ENCODE results near the gene ACCS. TPM values are rescaled to one million over a fixed set of nuclear protein-coding genes. Genes with fewer than 3 reads are reported as not detected.

Gene ACCS
- total RNA-seq, 1 donor from 2014 or later, result 3.8 TPM

DNA sequence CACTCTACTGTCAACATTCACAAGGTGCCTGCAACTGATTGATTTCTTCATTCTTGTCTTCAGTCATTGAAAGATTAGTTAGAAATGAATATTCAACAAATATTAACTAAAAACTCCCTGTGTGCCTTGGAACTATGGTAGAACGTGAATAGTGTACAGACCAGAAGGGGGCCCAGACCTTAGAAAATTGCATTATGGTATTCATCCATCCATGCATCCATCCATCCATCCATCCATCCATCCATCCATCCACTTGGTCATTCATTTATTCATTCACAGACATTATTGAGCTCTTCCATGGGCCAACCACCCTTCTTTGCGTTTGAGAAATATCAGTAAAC lies 28.4 kb upstream of the ACCS start:
- TF ChIP-seq CTCF (conservative IDR thresholded peaks at IDR 0.05; ENCODE audit: low read depth, low read length), result no peak
- no peak overlapping the region for H3K4me3 ChIP-seq (ENCODE audit: low read depth, low read length)
- no peak for DNase-seq (ENCODE audit: low read depth)

DNA sequence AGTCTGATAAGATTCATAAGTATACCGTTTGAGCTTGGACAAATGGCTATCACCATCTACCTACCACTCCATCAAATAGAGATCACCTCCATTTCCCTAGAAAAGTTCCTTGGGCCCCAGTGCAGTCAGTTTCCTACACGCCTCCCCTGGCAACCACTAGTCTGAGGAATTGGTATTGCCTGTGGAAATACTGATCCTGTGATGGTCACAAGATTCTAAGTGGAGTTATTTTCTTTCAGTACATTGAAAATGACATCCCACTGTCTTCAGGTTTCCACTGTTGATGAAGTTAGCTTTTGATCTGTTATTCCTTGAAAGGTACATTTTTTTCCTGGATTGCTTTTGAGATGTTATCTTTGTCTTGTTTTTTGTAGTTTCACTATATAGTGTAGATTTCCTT lies 22.9 kb upstream of the ACCS start:
- no peak overlapping the region for H3K4me3 ChIP-seq (ENCODE audit: low read depth, low read length)

GRCh38 chr11:44046182-44046581 lies 19.9 kb upstream of the ACCS start:
- TF ChIP-seq CTCF (conservative IDR thresholded peaks at IDR 0.05; ENCODE audit: low read depth, low read length), result no peak
- no peak for DNase-seq (ENCODE audit: low read depth)
- H3K4me3 ChIP-seq (ENCODE audit: low read depth, low read length), result no peak overlapping the region

More for the DNA sequence above, 22.9 kb upstream of the ACCS start:
- DNase-seq (ENCODE audit: low read depth), result no peak
- TF ChIP-seq CTCF (conservative IDR thresholded peaks at IDR 0.05; ENCODE audit: low read depth, low read length), result no peak

- no peak for DNase-seq (ENCODE audit: low read depth)
- no peak for TF ChIP-seq CTCF (conservative IDR thresholded peaks at IDR 0.05; ENCODE audit: low read depth, low read length)
- H3K4me3 ChIP-seq (ENCODE audit: low read depth, low read length), result no peak overlapping the region
Measured at GRCh38 chr11:44047298-44047697, 18.8 kb upstream of the ACCS start.

DNA sequence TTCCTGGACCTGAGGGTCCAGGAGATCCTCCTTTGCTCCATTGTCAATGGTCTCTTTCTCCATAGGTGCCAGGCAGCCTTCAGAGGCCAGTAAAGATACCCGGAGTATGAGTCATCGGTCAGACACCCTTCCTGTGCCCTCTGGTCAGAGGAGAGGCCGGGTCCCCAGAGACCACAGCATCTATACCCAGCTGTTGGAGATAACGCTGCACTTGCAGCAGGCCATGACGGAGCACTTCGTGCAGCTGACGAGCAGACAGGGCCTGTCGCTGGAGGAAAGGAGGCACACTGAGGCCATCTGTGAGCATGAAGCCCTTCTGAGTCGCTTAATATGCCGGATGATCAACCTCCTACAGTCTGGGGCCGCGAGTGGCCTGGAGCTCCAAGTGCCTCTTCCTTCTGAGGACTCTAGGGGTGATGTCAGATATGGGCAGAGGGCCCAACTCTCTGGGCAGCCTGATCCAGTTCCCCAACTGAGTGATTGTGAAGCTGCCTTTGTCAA lies 18.1 kb upstream of the ACCS start, which contains the start of gene ACCSL:
TSS of gene ACCSL (plus strand) at position 51 of the 501 bp plus-strand sequence. CDS start at position 107, 56 bp downstream.
- no peak for TF ChIP-seq CTCF (conservative IDR thresholded peaks at IDR 0.05; ENCODE audit: low read depth, low read length)
- H3K4me3 ChIP-seq (ENCODE audit: low read depth, low read length), result no peak within 1 kb of the TSS
- DNase-seq (ENCODE audit: low read depth), result no peak

GRCh38 chr11:44049832-44050231 lies 16.2 kb upstream of the ACCS start:
- no peak for DNase-seq (ENCODE audit: low read depth)
- no peak for TF ChIP-seq CTCF (conservative IDR thresholded peaks at IDR 0.05; ENCODE audit: low read depth, low read length)
- no peak overlapping the region for H3K4me3 ChIP-seq (ENCODE audit: low read depth, low read length)

DNA sequence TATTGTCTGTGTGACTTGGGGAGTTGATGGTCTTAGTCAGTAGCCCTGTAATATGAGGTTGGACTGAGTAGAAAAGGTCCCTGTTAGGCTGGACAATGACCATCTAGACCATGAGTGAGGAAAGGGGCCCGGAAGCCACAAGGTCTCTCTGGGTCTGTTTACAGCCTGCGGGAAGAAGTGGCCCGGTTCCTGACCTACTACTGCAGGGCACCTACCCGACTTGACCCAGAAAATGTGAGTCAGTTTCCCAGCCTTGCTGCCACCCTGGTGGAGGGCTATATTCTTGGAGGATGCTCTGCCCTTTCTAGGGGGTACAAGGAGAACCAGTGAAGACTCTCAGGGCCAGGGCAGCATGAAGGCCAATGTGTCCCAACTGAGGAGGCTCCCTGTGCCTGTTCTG lies 14.9 kb upstream of the ACCS start:
- no peak for TF ChIP-seq CTCF (conservative IDR thresholded peaks at IDR 0.05; ENCODE audit: low read depth, low read length)
- DNase-seq (ENCODE audit: low read depth), result no peak
- no peak overlapping the region for H3K4me3 ChIP-seq (ENCODE audit: low read depth, low read length)

All from epithelial cell of proximal tubule (primary cell).